Activated T-cell treated with anti-CD3 and anti-CD28 coated beads, Interleukin-2, amount 50 U/mL, for 1 hour (primary cell): ENCODE measurements around the gene NHS.

ENCODE experiments used
- DNase-seq: peaks from one replicate; pipeline ENCODE4 v3.0.0-alpha.2; 2020

The NHS gene

GRCh38 chrX:17689971-17690409, 315.0 kb downstream of the NHS start:
- no peak for DNase-seq

GRCh38 chrX:17692709-17693346, 317.8 kb downstream of the NHS start:
- DNase-seq: no peak

GRCh38 chrX:17697191-17697590, 322.2 kb downstream of the NHS start:
- no peak for DNase-seq

GRCh38 chrX:17700976-17701375, 326.0 kb downstream of the NHS start:
- DNase-seq: no peak

- DNase-seq: no peak
Observed at GRCh38 chrX:17703201-17703600, 328.2 kb downstream of the NHS start.

GRCh38 chrX:17705211-17705610, 330.2 kb downstream of the NHS start:
- no peak for DNase-seq

- DNase-seq: no peak
Observed at GRCh38 chrX:17706676-17707075, 331.7 kb downstream of the NHS start.

- no peak for DNase-seq
Observed at GRCh38 chrX:17707731-17708130, 332.7 kb downstream of the NHS start.

GRCh38 chrX:17710871-17711301, 335.9 kb downstream of the NHS start:
- DNase-seq: no peak

- no peak for DNase-seq
Observed at GRCh38 chrX:17713288-17713687, 338.3 kb downstream of the NHS start.

- no peak for DNase-seq
Observed at GRCh38 chrX:17718649-17719165, 343.7 kb downstream of the NHS start.

- DNase-seq: no peak
Observed at GRCh38 chrX:17719711-17720110, 344.7 kb downstream of the NHS start.

- no peak for DNase-seq
Observed at GRCh38 chrX:17721715-17722114, 346.7 kb downstream of the NHS start.

GRCh38 chrX:17725181-17725580, 350.2 kb downstream of the NHS start:
- DNase-seq: no peak

- DNase-seq: no peak
Observed at GRCh38 chrX:17732138-17732783, 357.3 kb downstream of the NHS start.

GRCh38 chrX:17735406-17735805, 360.4 kb downstream of the NHS start:
- no peak for DNase-seq

GRCh38 chrX:17736478-17736855, 361.5 kb downstream of the NHS start:
- DNase-seq: no peak

- DNase-seq: peak; percentile 85
Observed at GRCh38 chrX:17736856-17737709, 362.1 kb downstream of the NHS start, which contains the start of gene SCML1. Gene SCML1 (plus strand): TSS chrX:17737493. CDS start chrX:17744187, 6,694 bp downstream.

GRCh38 chrX:17737710-17737985, 362.6 kb downstream of the NHS start:
- DNase-seq: peak; percentile 58

GRCh38 chrX:17737986-17738713, 363.1 kb downstream of the NHS start:
- peak; percentile 64 for DNase-seq

GRCh38 chrX:17738737-17739535, 363.9 kb downstream of the NHS start:
- DNase-seq: no peak
